ENCODE results near the gene NHLRC4. TPM values are rescaled to one million over a fixed set of nuclear protein-coding genes. Genes with fewer than 3 reads are reported as not detected.

Gene NHLRC4
- total and polyA plus RNA-seq, 8 donors: 0.35 to 1.4 (median 0.92) TPM; not detected in 3

GRCh38 chr16:598823-599739 lies 32.3 kb downstream of the NHLRC4 start:
- H3K36me3 ChIP-seq: peaks cover 8 to 42% (median 33%) of the 10 kb centered on the region in 4 donors
- peaks cover 6 to 30% (median 25%) of the 10 kb centered on the region in 4 donors for H3K4me1 ChIP-seq
- WGBS, 5 donors: 88 to 95% (median 94%) methylated on average over 24 to 43 of the region's 43 CpGs
- peak in 1 of 2 donors; percentile 42 for DNase-seq
- H3K9me3 ChIP-seq: no peaks in the 10 kb centered on the region
- intact Hi-C loops (cut with DNase I; ENCODE audit: low total_unique reads): no loop called here
- no peak overlapping the region for H3K4me3 ChIP-seq
- peak overlapping the region in 2 of 5 donors; percentile 16 to 26 for H3K27ac ChIP-seq
- no peaks in the 10 kb centered on the region for H3K27me3 ChIP-seq
- no peak for TF ChIP-seq POLR2A (IDR thresholded peaks at IDR 0.05)
- TF ChIP-seq POLR2AphosphoS5 (IDR thresholded peaks at IDR 0.05): no peak
- no peak for TF ChIP-seq EP300 (IDR thresholded peaks at IDR 0.05)

GRCh38 chr16:600781-601180 lies 34.0 kb downstream of the NHLRC4 start:
- Histone ChIP-seq H3K27ac (no peak overlapping the region), H3K4me1 (peaks cover 0 to 13% (median 9%) of the 10 kb centered on the region in 4 donors), H3K36me3 (peaks cover 8 to 42% (median 33%) of the 10 kb centered on the region in 4 donors), H3K27me3 (no peaks in the 10 kb centered on the region), H3K9me3 (peaks cover 0 to 5% (median 0%) of the 10 kb centered on the region in 4 donors), H3K4me3 (no peak overlapping the region)
- DNase-seq: no peak
- WGBS, 5 donors: 40 to 55% (median 50%) methylated on average over 7 of the region's 7 CpGs
- TF ChIP-seq EP300 (IDR thresholded peaks at IDR 0.05) (no peak), POLR2AphosphoS5 (IDR thresholded peaks at IDR 0.05) (no peak), POLR2A (IDR thresholded peaks at IDR 0.05) (no peak), CTCF (IDR thresholded peaks at IDR 0.05) (no peak)
- intact Hi-C loops (cut with DNase I; ENCODE audit: low total_unique reads): no loop called here

- Histone ChIP-seq H3K36me3 (peaks cover 3 to 21% (median 19%) of the 10 kb centered on the region in 4 donors), H3K4me1 (peaks cover 0 to 14% (median 6%) of the 10 kb centered on the region in 4 donors), H3K27me3 (no peaks in the 10 kb centered on the region), H3K4me3 (no peak overlapping the region), H3K27ac (no peak overlapping the region), H3K9me3 (peaks cover 0 to 5% (median 0%) of the 10 kb centered on the region in 4 donors)
- WGBS, 5 donors: 75 to 89% (median 85%) methylated on average over 5 of the region's 5 CpGs
- TF ChIP-seq EP300 (IDR thresholded peaks at IDR 0.05) (no peak), POLR2A (IDR thresholded peaks at IDR 0.05) (no peak)
- no peak for DNase-seq
- intact Hi-C loops (cut with DNase I; ENCODE audit: low total_unique reads): no loop called here
These were observed 37.1 kb downstream of the NHLRC4 start for GRCh38 chr16:603933-604332.

GRCh38 chr16:606656-607307 lies 40.0 kb downstream of the NHLRC4 start:
- H3K27ac ChIP-seq: no peak overlapping the region
- peaks cover 0 to 32% (median 22%) of the 10 kb centered on the region in 4 donors for H3K4me1 ChIP-seq
- no peak for DNase-seq
- no peaks in the 10 kb centered on the region for H3K36me3 ChIP-seq
- 89 to 95% (median 94%) methylated on average over 19 to 22 of the region's 22 CpGs for WGBS, 5 donors
- intact Hi-C loops (cut with DNase I; ENCODE audit: low total_unique reads): no loop called here
- no peak for TF ChIP-seq EP300 (IDR thresholded peaks at IDR 0.05)
- peaks cover 0 to 5% (median 0%) of the 10 kb centered on the region in 4 donors for H3K9me3 ChIP-seq
- no peaks in the 10 kb centered on the region for H3K27me3 ChIP-seq
- H3K4me3 ChIP-seq: no peak overlapping the region

- WGBS, 5 donors: 62 to 66% (median 63%) methylated on average over 10 of the region's 10 CpGs
- no peak overlapping the region for H3K27ac ChIP-seq
- DNase-seq: no peak
These were observed 41.2 kb downstream of the NHLRC4 start for GRCh38 chr16:608019-608418.

More at GRCh38 chr16:608019-608418, 41.2 kb downstream of the NHLRC4 start:
- intact Hi-C loops (cut with DNase I; ENCODE audit: low total_unique reads): no loop called here
- H3K27me3 ChIP-seq: no peaks in the 10 kb centered on the region
- peaks cover 0 to 5% (median 0%) of the 10 kb centered on the region in 4 donors for H3K9me3 ChIP-seq
- TF ChIP-seq EP300 (IDR thresholded peaks at IDR 0.05): no peak
- TF ChIP-seq CTCF (IDR thresholded peaks at IDR 0.05): no peak
- no peak for TF ChIP-seq POLR2AphosphoS5 (IDR thresholded peaks at IDR 0.05)
- no peak overlapping the region for H3K4me3 ChIP-seq
- H3K4me1 ChIP-seq: peaks cover 0 to 32% (median 22%) of the 10 kb centered on the region in 4 donors
- H3K36me3 ChIP-seq: no peaks in the 10 kb centered on the region

All from stomach (tissue), 9 donors.